NCI-H345 treated with DMSO at 0.1 percent for 48 hours (cell line): ENCODE results near the gene SETDB1.
"Not testable (repeated sequence)": the region's sequence is repeated elsewhere in the genome, so short reads cannot be mapped to it uniquely, and the experiment has no call there.

Experiments used
- DNase-seq: peaks from one replicate; lab custom pipeline; 2025; ENCODE audit not compliant: unreplicated experiment; lab: John Stamatoyannopoulos, UW

Gene SETDB1

DNA sequence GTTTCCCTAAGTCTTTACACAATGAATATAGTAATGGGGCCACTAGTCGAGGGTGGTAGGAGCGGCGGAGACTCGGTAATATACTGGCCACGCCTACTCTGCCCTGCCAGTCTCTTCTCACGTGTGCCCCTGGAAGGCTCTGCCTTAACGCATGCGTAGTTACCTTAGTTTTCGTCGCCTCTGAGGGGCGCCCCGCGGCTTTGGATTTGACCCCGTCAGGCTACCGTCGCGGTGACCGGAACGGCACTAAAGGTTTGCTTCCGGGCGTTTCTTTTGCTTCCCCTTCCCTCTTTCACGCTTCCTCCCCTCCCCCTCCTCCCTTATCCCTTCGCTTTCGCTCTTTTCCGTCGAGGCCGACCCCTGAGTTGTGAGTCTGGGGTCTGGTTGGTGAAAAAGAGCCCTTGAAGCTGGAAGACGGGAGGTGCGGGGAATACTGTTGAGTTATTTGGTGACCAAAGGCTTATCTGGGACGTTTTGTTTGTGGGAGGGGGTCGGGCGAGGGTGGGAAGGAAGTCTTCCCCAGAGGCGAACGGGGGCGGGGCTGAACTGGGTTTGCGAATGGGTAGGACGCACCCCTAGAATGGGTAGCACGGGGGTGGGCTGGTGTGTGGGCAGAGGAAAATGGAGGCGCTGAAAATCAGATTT, at the start of gene SETDB1:
SETDB1 (plus strand) TSS at position 267 of the 645 bp plus-strand sequence. CDS start 1,352 bp downstream, outside the sequence.
- peak; percentile 100 for DNase-seq

GRCh38 chr1:150878931-150879330, 47.2 kb upstream of the SETDB1 start:
- DNase-seq = not testable (repeated sequence)

- DNase-seq = no peak
These were observed 44.7 kb upstream of the SETDB1 start for GRCh38 chr1:150881331-150882070.

DNA sequence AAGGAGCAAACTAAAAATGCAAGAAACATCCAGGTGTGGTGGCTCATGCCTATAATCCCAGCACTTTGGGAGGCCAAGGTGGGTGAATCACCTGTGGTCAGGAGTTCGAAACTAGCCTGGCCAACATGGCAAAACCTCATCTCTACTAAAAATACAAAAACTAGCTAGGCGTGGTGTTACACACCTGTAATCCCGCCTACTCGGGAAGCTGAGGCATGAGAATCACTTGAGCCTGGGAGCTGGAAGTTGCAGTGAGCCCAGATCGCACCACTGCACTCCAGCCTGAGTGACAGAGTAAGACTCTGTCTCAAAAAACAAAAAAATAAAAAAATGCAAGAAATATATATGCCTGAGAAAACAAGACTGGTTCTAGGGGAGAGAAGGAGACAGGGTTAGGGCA, 43.0 kb upstream of the SETDB1 start:
- DNase-seq = not testable (repeated sequence)

DNA sequence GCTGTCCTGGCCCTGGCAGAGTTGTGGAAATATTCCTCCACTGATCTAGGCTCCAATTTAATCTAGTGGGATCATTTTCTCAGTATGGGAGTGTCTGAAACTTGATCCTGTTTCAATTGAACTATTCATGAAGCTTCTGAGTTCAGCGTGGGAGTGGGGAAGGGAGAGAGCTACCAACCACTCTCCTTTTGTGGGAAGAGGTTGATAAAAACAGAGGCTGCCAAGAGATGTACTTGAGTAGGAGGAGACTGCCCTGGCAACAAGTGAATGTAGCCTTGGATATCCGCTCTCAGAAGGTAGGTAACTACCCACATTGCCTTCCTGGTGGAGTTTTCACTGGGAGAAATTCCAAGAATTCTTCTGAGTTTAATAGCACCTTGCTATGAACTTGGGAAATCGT, 39.1 kb upstream of the SETDB1 start, which contains the start of gene CTXND2:
CTXND2 (plus strand) TSS at position 119 of the 400 bp plus-strand sequence. CDS start 25,179 bp downstream, outside the sequence.
- no peak for DNase-seq

- DNase-seq = no peak
These were observed 37.4 kb upstream of the SETDB1 start for GRCh38 chr1:150888727-150889126.

- DNase-seq = no peak
These were observed 36.1 kb upstream of the SETDB1 start for GRCh38 chr1:150890033-150890416.

DNA sequence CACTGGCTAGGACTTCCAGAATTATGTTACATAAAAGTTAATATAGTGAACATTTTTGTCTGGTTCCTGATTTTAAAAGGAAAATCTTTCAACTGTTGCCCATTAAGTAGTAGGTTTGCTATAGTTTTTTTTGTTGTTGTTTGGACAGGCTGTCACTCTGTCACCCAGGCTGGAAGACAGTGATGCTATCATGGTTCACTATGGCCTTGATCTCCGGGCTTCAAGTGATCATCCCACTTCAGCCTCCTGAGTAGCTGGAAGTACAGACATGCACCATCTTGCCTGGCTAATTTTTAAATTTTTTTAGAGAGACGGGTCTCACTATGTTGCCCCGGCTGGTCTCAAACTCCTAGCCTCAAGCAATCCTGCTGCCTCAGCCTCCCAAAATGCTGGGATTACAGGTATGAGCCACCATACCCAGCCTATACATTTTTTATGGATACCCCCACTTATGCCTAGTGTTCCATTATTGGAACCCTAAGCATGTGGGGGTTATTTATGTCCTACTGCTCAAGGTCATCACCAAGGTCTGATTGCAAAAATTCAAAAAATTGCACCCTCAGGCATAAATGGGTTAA, 32.7 kb upstream of the SETDB1 start:
- no peak for DNase-seq

DNA sequence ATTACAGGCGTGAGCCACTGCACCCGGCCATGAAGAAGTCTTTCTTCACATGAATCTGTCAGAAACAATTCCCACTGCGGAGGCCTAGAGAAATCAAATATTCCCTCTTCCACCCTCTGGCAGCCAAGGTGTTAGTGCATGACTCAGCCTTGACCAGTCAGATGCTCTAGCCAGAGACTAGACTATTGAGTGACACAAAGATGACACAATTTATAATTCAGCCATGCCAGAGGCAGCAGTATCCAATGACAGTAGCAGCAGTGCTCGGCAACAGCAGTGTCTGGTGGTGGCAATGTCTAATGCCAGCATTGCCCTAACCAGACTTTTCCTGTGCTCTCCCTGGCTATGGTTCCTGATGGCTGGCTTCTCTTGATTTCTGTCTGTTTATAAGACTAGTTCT, 30.5 kb upstream of the SETDB1 start:
- DNase-seq = no peak

DNA sequence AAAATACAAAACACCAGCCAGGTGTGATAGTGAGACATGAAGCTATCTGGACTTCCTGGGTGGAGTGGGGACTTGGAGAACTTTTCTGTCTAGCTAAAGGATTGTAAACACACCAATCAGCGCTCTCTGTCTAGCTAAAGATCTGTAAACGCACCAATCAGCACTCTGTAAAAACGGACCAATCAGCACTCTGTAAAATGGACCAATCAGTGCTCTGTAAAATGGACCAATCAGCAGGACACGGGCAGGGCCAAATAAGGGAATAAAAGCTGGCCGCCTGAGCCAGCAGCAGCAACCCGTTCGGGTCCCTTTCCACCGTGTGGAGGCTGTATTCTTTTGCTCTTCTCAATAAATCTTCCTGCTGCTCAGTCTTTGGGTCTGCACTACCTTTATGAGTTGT, 26.4 kb upstream of the SETDB1 start:
- DNase-seq = not testable (repeated sequence)

GRCh38 chr1:150902346-150902745, 23.8 kb upstream of the SETDB1 start:
- no peak for DNase-seq

GRCh38 chr1:150902751-150903150, 23.4 kb upstream of the SETDB1 start:
- DNase-seq = no peak

GRCh38 chr1:150905301-150905700, 20.9 kb upstream of the SETDB1 start:
- DNase-seq = no peak

- DNase-seq = no peak
These were observed 19.8 kb upstream of the SETDB1 start for GRCh38 chr1:150906329-150906728.

DNA sequence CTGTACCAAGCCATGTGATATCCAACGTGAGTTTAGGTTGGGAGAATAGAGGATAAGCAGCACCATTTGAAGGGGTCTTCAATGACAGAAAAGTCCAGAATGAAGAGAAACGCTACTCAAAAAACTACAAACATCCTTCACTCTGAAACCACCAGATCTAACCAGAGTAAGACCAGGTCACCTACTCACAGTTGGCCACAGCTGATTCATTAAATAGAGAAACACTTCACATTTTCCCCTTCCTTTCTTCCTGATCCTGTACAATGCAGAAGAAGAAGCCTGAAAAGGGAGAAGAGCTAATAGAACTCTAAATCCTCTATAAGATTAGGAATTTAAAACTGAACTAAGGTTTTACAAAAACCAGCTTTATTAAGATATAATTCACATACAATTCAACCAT, 19.4 kb upstream of the SETDB1 start:
- no peak for DNase-seq

GRCh38 chr1:150909585-150910180, 16.5 kb upstream of the SETDB1 start:
- no peak for DNase-seq

GRCh38 chr1:150912623-150913022, 13.5 kb upstream of the SETDB1 start:
- DNase-seq = no peak

DNA sequence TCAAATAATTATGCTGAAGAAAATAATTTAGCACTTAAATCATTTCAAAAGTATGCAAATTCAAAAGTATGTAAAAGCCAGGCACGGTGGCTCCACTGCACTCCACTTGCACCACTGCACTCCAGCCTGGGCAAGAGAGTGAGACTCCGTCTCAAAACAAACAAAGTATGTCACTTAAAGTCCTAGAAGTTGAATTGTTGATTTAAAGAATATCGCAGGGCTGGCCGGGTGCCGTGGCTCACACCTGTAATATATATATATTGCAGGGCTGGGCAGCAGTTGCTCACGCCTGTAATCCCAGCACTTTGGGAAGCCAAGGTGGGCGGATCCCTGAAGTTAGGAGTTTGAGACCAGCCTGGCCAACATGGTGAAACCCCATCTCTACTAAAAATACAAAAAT, 8.8 kb upstream of the SETDB1 start:
- no peak for DNase-seq

- DNase-seq = peak; percentile 85
These were observed 3.6 kb upstream of the SETDB1 start for GRCh38 chr1:150922519-150922975.

GRCh38 chr1:150925080-150925479, 1.1 kb upstream of the SETDB1 start:
- no peak for DNase-seq

GRCh38 chr1:150927624-150928023, 1.5 kb downstream of the SETDB1 start:
- no peak for DNase-seq

DNA sequence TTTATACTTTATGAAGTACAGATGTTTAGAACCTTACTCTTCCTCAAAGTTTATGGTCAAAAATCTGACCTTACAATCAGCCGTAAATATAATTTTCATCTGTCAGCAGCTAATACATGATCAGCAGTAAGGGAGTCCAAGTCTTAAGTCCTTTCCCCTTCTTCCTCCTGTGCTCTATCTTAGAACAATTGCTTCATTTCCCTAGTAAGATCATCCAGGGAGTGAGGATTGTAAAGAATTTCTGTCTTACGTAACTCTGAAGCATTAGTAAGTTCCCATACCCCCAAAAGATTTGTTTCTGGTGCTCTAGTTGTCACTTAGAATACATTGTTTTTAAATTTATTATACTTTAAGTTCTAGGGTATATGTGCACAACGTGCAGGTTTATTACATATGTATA, 2.1 kb downstream of the SETDB1 start:
- DNase-seq = no peak
